ENCODE results near the gene PANK3.
"Not testable (repeated sequence)": the region's sequence is repeated elsewhere in the genome, so short reads cannot be mapped to it uniquely, and the experiment has no call there.

The PANK3 gene

GRCh38 chr5:168549554-168549953 lies 29.6 kb downstream of the PANK3 start:
- DNase-seq, result no peak

GRCh38 chr5:168537176-168537575 lies 42.0 kb downstream of the PANK3 start:
- DNase-seq, result no peak

GRCh38 chr5:168534351-168534750 lies 44.8 kb downstream of the PANK3 start:
- not testable (repeated sequence) for DNase-seq

- no peak for DNase-seq
These were observed 46.9 kb downstream of the PANK3 start for GRCh38 chr5:168531987-168532864.

- no peak for DNase-seq
These were observed 48.0 kb downstream of the PANK3 start for GRCh38 chr5:168531191-168531590.

- no peak for DNase-seq
These were observed 48.5 kb downstream of the PANK3 start for GRCh38 chr5:168530621-168531150.

GRCh38 chr5:168529374-168530234 lies 49.6 kb downstream of the PANK3 start:
- no peak for DNase-seq

- peak; percentile 6 for DNase-seq
These were observed 50.4 kb downstream of the PANK3 start, which contains the start of gene FBLL1 for GRCh38 chr5:168528521-168529373. TSS of gene FBLL1 (plus strand) at chr5:168529305. CDS start at chr5:168529505, 200 bp downstream.

GRCh38 chr5:168527756-168528295 lies 51.3 kb downstream of the PANK3 start:
- no peak for DNase-seq

- no peak for DNase-seq
These were observed 53.3 kb downstream of the PANK3 start for GRCh38 chr5:168525856-168526255.

GRCh38 chr5:168513861-168514428 lies 65.2 kb downstream of the PANK3 start:
- no peak for DNase-seq

GRCh38 chr5:168502563-168503237 lies 76.5 kb downstream of the PANK3 start:
- no peak for DNase-seq

Data from NCI-H446 treated with DMSO at 0.1 percent for 48 hours (cell line).